GM19240 (cell line): ENCODE data around the gene LEMD1.
"Not testable (repeated sequence)": the region's sequence is repeated elsewhere in the genome, so short reads cannot be mapped to it uniquely, and the experiment has no call there.

Experiments used
- DNase-seq: peaks from one replicate; pipeline ENCODE4 v3.0.0; 2011; ENCODE audit warnings: low spot score; ENCODE audit not compliant: insufficient read length

Gene LEMD1

DNA sequence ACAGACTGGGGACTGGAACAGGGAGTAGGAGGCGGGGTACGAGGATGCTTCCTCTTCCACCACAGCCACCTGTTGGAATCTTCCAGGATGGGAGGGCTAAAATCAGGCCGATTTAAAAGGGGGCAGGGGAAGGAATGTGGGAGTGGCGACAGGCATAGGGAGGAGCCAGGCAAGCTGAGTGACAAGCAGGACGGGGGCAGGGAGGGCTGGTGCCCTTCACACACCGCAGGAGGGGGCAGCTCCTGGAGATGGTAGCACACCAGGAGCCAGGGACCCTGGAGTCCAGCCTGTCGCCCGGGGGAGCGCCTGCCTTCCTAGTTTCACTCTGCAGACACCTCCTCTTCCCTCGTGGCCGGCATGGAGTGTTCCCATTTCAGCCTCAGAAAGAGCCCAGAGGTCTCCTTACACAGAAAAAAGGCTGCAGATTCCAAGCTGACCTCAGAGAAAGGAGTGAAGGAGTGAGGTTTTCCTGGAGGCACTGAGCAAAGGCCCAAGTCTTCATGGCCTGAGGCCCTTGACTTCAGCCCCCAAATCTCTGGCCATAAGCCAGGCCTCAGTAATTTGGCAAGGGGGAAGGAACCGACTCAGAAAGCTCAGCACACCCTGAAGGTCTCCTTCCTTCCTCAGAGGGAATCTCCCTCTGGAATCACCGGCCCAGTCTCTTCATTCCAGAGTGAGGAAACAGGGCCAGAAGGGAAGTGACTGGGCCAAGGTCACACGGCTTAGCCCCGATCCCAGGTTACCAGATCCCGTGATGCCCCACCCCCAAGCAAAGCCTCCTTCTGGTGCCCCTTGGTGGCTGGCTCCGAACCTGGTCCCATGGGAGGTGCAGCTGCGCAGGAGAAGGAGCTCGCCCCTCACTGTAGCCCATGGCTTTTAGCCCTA is 25.8 kb upstream of the LEMD1 start:
- DNase-seq, result no peak

DNA sequence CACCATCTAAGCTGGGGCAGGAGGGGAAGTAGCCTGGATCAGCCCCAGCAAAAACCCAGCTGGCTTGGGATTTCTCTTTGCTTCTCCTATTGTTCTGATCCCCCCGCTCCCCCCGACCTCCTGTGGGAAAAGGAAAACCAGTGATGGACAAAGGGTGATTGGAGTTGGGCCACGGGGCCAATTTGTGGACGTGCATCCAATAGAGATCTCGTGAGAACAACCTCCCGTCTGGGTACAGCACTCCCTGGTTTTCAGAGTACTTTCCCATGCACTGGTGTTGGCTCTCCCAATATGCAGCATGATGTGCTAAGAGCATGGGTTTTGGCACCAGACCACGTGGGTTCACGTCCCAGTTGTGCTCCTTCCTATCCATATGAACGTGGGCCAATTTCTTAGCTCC is 25.0 kb upstream of the LEMD1 start:
- no peak for DNase-seq

GRCh38 chr1:205445646-205445935 is 23.7 kb upstream of the LEMD1 start:
- DNase-seq, result no peak

GRCh38 chr1:205444931-205445645 is 23.2 kb upstream of the LEMD1 start:
- DNase-seq, result no peak

DNA sequence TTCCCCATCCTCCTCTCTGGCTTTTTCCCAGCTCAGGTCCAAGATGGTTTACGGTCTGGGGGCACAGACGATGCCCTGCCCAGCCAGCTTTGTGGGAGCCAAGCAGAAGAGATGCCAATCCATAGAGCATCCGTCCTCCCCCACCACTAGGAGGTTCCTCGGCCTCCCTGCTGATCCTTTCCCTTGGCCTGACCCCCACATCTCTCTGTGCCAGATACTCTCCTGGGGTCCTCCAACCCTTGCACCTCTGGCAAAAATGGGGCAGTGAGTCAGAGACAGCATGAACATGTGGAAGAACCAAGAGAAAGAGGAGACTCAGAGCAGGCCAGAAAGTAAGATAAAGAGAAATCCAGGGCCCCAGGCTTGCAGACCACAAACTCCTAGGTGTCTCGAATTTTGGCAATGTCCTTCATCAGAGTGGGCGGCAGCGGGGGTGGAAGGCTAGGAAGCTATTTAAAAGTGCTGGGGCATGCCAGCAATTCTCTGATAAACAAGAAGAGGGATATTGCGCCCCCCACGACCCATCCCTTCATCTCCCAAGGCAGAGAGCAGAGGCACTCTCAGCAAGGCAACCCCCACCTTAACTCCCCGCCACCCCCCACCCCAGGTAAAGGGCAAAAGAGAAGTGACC is 22.6 kb upstream of the LEMD1 start:
- no peak for DNase-seq

- no peak for DNase-seq
Measured at GRCh38 chr1:205443585-205444299, 21.9 kb upstream of the LEMD1 start.

DNA sequence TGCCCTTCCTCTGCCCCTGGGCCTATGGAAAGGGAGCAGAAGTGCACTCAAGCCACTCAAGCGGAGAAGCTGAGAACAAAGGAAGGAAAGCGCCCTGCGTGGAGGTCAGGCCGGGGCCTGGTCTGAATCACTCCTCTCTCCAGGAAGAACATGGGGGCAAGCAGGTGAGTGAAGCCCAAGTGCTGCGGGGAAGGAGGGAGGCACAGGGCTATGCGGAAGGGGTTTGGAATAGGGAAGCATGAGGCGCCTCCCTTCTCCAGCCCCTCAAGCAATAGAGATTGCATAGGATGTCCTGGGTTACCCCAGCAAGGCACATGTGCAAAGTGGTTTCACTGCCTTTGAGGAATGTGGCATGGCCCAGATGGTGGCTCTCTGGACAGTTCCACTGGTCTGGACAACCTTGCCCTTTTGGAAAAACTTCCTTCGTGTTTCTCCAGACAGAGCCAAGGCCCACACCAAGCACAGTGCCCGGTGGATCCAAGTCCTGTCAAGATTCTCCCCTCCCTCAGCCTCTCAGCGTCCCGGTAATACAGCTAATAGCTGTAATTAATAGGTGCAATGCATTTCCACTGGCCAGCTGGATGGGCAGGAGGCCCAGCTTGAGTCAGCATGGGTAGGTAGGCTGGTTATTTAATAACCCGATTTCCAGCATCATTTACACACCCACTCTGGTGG is 20.3 kb upstream of the LEMD1 start:
- DNase-seq, result no peak

- DNase-seq, result no peak
Measured at GRCh38 chr1:205441716-205442050, 19.8 kb upstream of the LEMD1 start.

DNA sequence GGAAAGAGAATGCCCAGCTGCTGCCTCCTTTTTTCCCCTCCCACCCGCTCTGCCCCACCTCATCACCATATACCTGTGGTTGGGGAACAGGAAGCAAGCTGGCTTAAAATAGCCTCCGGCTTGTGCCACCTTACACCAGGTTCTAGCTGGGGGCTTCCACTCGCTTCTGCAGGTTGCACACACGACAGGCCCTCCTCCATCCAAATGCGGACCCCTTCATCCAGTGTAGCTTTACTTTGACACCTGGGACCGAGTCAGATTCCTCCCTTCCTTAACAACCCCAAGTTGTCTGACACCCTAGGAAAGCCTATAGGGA is 19.4 kb upstream of the LEMD1 start:
- no peak for DNase-seq

- DNase-seq, result peak; percentile 47
Measured at GRCh38 chr1:205440476-205441317, 18.8 kb upstream of the LEMD1 start.

DNA sequence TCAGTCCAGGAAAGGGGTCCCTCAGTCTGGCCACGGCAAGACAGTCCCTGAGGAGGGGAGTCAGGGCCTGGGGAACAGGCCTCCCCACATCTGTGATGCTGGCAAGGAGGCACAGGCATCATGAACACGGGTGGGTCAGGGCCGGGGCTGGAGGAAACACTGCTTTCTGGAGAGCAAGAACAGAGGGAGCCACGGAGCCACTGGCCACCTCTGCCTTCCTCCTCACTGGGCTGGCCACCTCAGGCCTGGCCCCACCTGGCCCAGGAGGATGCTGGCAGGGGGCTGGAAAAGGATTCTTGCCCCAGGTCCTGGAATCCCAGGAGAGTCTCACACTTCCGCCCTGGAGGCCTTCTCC is 18.2 kb upstream of the LEMD1 start:
- DNase-seq, result no peak

GRCh38 chr1:205438213-205439158 is 16.6 kb upstream of the LEMD1 start:
- no peak for DNase-seq

DNA sequence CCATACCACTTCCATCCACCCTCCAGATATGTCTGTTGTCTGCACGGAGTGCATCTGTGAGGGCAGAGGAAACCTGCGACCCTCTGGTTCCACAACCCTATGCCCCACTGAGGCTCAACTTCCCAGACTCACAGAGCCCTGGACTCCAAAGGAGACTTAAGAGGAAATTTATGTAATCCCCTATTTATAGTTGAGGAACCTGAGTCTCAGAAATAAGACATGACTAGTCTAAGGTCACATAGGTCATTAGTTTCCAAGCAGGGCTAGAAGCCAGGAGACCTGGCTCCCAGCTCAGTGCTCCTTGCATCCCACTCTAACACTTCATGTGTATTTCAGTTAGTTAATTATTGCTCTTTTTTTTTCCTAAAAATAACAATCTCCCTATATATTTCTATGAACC is 15.7 kb upstream of the LEMD1 start:
- no peak for DNase-seq

DNA sequence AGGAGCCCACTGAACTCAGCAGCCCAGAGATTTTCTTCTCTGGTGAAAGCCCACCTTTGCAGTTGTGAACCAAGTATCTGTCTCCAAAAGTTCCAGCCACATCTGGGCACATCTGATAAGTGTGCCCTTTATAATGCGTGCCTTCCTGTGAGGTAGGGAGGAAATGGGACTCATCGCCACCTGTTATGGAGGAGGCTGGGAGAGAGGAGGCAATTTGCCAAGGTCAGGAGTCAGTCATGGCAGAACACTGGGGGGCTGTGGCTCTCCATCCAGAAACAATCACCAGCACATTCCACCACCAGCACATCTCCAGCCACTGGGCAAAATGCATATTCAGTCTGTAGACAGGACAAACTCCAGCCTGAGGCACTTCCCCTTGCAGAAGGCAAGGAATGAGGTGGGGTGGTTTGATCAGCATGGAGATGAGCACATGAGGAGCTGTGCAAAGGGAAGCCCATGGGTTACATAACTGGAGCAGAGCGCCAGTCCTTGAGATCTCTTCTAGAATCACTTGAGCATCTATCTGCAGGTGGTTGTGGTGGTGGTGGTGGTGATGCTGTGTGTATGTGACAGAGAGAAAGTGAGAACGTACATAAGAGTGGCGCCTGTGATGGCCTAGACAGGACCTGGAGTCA is 15.0 kb upstream of the LEMD1 start:
- DNase-seq, result no peak

DNA sequence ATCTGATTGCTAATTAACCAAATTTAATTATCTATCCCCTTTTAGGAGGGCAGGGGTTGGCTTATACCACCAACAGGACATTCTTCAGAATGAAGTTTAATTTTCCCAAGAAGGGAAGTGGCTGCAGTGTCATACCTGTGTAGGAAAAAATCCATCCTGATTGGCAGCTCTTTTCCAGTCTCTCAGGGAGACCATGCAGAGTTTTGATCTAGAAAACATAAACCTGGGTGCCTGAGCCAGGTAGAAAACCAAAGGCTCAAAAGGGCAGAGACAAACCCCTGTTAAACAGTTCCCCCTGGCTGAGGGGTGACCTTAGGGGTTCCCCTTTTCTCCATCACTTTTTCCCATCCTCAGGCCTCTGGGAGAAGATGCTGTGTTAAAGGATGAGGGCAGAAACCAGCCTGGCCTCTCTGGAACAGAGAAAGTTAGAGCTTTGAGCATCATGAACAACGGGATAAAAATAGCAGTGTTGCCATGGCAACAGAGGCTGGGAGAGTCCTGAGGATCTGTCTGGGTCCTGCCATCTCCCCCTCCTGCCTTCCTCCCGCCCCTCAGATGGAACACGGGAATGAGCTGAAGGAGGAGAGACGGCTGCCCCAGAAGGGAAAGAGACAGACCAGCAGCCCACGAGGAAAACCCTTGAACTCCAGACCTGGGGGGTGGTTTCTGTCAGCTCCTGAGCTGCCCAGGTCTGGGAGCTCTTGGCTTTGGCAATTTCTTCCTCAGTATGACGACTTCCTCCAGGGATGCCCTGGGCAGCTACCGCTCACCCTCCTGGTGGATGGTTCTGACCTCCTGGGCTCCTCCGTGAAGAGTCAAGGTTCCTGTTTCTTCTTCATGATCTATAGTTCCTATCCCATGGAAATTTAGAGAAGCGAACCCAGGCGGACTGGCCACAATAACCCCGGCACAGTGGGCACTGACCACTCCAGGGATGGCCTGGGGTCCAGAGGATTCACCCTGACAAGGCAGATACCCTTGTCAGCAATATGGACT is 14.0 kb upstream of the LEMD1 start:
- DNase-seq, result no peak

- no peak for DNase-seq
Measured at GRCh38 chr1:205434738-205435137, 12.9 kb upstream of the LEMD1 start.

DNA sequence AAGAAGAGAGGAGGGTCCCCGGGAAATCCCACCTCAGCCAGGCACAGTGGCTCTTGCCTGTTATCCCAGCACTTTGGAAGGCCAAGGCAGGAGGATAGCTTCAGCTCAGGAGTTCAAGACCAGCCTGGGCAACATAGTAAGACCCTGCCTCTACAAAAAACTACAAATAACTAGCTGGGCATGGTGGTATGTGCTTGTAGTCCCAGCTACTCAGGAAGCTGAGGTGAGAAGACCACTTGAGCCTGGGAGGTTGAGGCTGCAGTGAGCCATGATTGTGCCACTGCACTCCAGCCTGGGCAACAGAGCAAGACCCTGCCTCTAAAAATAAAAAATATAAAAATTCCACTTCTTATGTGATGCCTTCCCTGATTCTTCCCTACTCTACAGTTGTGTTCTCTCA is 10.8 kb upstream of the LEMD1 start:
- DNase-seq, result not testable (repeated sequence)

GRCh38 chr1:205432116-205432515 is 10.3 kb upstream of the LEMD1 start:
- no peak for DNase-seq
